GM19328 (cell line): ENCODE data around the gene EFNA1.
A peak's percentile ranks its signal among the peaks of the same experiment; 100 is the strongest.
"Not testable (repeated sequence)": the region's sequence is repeated elsewhere in the genome, so short reads cannot be mapped to it uniquely, and the experiment has no call there.

Source experiments
- ATAC-seq: cut with Tn5 transposase; IDR thresholded peaks from one replicate; pipeline ENCODE4 v1.9.1; 2021; ENCODE audit warnings: mild to moderate bottlenecking, moderate library complexity; ENCODE audit not compliant: unreplicated experiment

The EFNA1 gene

GRCh38 chr1:155141749-155142148 lies 14.1 kb downstream of the EFNA1 start:
- no peak for ATAC-seq

GRCh38 chr1:155145491-155145890 lies 17.8 kb downstream of the EFNA1 start:
- no peak for ATAC-seq

- ATAC-seq, result not testable (repeated sequence)
Observed at GRCh38 chr1:155155996-155156643, 28.4 kb downstream of the EFNA1 start.

GRCh38 chr1:155158991-155159390 lies 31.3 kb downstream of the EFNA1 start:
- no peak for ATAC-seq

GRCh38 chr1:155160128-155160527 lies 32.5 kb downstream of the EFNA1 start:
- no peak for ATAC-seq

- not testable (repeated sequence) for ATAC-seq
Observed at GRCh38 chr1:155162631-155163030, 35.0 kb downstream of the EFNA1 start.

GRCh38 chr1:155163785-155164184 lies 36.1 kb downstream of the EFNA1 start:
- ATAC-seq, result not testable (repeated sequence)

- not testable (repeated sequence) for ATAC-seq
Observed at GRCh38 chr1:155164625-155165024, 36.9 kb downstream of the EFNA1 start.

GRCh38 chr1:155166051-155166470 lies 38.4 kb downstream of the EFNA1 start:
- no peak for ATAC-seq

GRCh38 chr1:155166471-155167165 lies 38.9 kb downstream of the EFNA1 start:
- no peak for ATAC-seq

- ATAC-seq, result no peak
Observed at GRCh38 chr1:155167166-155168104, 39.8 kb downstream of the EFNA1 start.

GRCh38 chr1:155168105-155168445 lies 40.4 kb downstream of the EFNA1 start:
- ATAC-seq, result not testable (repeated sequence)

GRCh38 chr1:155168456-155169210 lies 41.0 kb downstream of the EFNA1 start:
- ATAC-seq, result no peak

- no peak for ATAC-seq
Observed at GRCh38 chr1:155169541-155169940, 41.9 kb downstream of the EFNA1 start.

- no peak for ATAC-seq
Observed at GRCh38 chr1:155170101-155170785, 42.6 kb downstream of the EFNA1 start.

- ATAC-seq, result no peak
Observed at GRCh38 chr1:155170806-155171205, 43.1 kb downstream of the EFNA1 start.

- peak; percentile 13 for ATAC-seq
Observed at GRCh38 chr1:155171836-155172731, 44.4 kb downstream of the EFNA1 start.

- peak; percentile 78 for ATAC-seq
Observed at GRCh38 chr1:155172732-155173477, 45.2 kb downstream of the EFNA1 start, which contains the start of gene KRTCAP2. KRTCAP2 (minus strand) TSS chr1:155173304; CDS start chr1:155173224, 80 bp downstream.
